Keratinocyte (primary cell): ENCODE data around the gene MICALL1. TPM values are rescaled to one million over a fixed set of nuclear protein-coding genes. Genes with fewer than 3 reads are reported as not detected.

Experiments
- DNase-seq: peaks from one replicate; pipeline ENCODE4 v3.0.0-alpha.2; 2011; ENCODE audit warnings: low read depth, missing footprints, low spot score
- FAIRE-seq: peaks from 2 replicates; lab custom pipeline; 2011; peaks lifted over from hg19 to GRCh38; lab: Jason Lieb, UNC
- H2AFZ ChIP-seq: 2 replicates; pipeline ENCODE4 v1.6.0; 2012; ENCODE audit warnings: low read length, control low read depth, inconsistent platforms; ENCODE audit not compliant: control insufficient read depth
- H3K27ac ChIP-seq: 2 replicates; pipeline ENCODE4 v1.5.1; 2011; ENCODE audit warnings: low read length; ENCODE audit not compliant: control insufficient read depth, insufficient read depth
- H3K27me3 ChIP-seq: 3 replicates; pipeline ENCODE4 v1.6.0; 2011; ENCODE audit warnings: low read length; ENCODE audit not compliant: control insufficient read depth, insufficient read depth; ENCODE audit errors: extremely low read depth
- H3K36me3 ChIP-seq, 2 experiments: 2 replicates in 1 of 2; 3 replicates in 1 of 2; pipeline ENCODE4 v1.5.1; 2011; ENCODE audit warnings: low read length in 2 of 2, mild to moderate bottlenecking in 1 of 2; ENCODE audit not compliant: control insufficient read depth in 2 of 2, insufficient read depth in 2 of 2; ENCODE audit errors: extremely low read depth in 1 of 2
- H3K4me1 ChIP-seq: 3 replicates; pipeline ENCODE4 v1.5.1; 2011; ENCODE audit warnings: low read length; ENCODE audit not compliant: control insufficient read depth, insufficient read depth; ENCODE audit errors: extremely low read depth
- H3K4me2 ChIP-seq: 3 replicates; pipeline ENCODE4 v1.6.0; 2011; ENCODE audit warnings: low read depth, low read length; ENCODE audit not compliant: control insufficient read depth, insufficient read depth; ENCODE audit errors: extremely low read depth
- H3K4me3 ChIP-seq, 3 experiments: fragments of 200-600 bp in 1 of 3; sonication (generic) in 1 of 3; 2 replicates in 2 of 3; 3 replicates in 1 of 3; pipeline ENCODE4 v1.5.1; 2011 to 2016; ENCODE audit warnings: low read length in 3 of 3, mild to moderate bottlenecking in 3 of 3, control low read depth in 2 of 3, inconsistent platforms in 1 of 3, low read depth in 1 of 3, mixed read lengths in 1 of 3, mixed run types in 1 of 3, moderate library complexity in 1 of 3; ENCODE audit not compliant: control insufficient read depth in 2 of 3, insufficient read depth in 2 of 3; ENCODE audit errors: extremely low read depth in 1 of 3
- H3K79me2 ChIP-seq: 2 replicates; pipeline ENCODE4 v1.6.0; 2012; ENCODE audit warnings: low read length; ENCODE audit not compliant: control insufficient read depth, insufficient read depth
- H3K9ac ChIP-seq: 3 replicates; pipeline ENCODE4 v1.6.0; 2011; ENCODE audit warnings: low read length; ENCODE audit not compliant: control insufficient read depth, insufficient read depth; ENCODE audit errors: extremely low read depth
- H3K9me1 ChIP-seq: 3 replicates; pipeline ENCODE4 v1.6.0; 2011; ENCODE audit warnings: low read length; ENCODE audit not compliant: control insufficient read depth, insufficient read depth; ENCODE audit errors: extremely low read depth
- H3K9me3 ChIP-seq: 2 replicates; pipeline ENCODE4 v1.5.1; 2012; ENCODE audit warnings: low read depth, low read length; ENCODE audit not compliant: control insufficient read depth
- H4K20me1 ChIP-seq: 3 replicates; pipeline ENCODE4 v1.6.0; 2011; ENCODE audit warnings: low read length; ENCODE audit not compliant: control insufficient read depth, insufficient read depth; ENCODE audit errors: extremely low read depth
- CTCF ChIP-seq, 3 experiments: IDR thresholded peaks in 1 of 3; conservative IDR thresholded peaks in 1 of 3; optimal IDR thresholded peaks in 1 of 3; 2 replicates in 2 of 3; 3 replicates in 1 of 3; pipeline versions ENCODE3 to v1.5.1; 2011; ENCODE audit warnings: low read length in 3 of 3, mild to moderate bottlenecking in 3 of 3, moderate library complexity in 2 of 3, control low read depth in 1 of 3, inconsistent platforms in 1 of 3; ENCODE audit not compliant: insufficient read depth in 2 of 3; ENCODE audit errors: extremely low read depth in 1 of 3
- EZH2 ChIP-seq: IDR thresholded peaks from one replicate; pipeline ENCODE4 v1.6.1; 2012; ENCODE audit warnings: inconsistent platforms, mild to moderate bottlenecking, low read length, moderate library complexity
- dilution Hi-C: fragments of 300-500 bp; cut with MboI; formaldehyde crosslinking; loops from one replicate; pipeline ENCODE4 v1.7.0; 2020; ENCODE audit warnings: low sequenced_read_pairs; ENCODE audit not compliant: extremely low pct_ligation_motif_present
- polyA plus RNA-seq, 5 experiments: library from polyadenylated mRNA; depleted of rRNA in 3 of 5; stranded (reverse) in 3 of 5; stranded (forward) in 1 of 5; unstranded in 1 of 5; fragments of >200 nt; gene quantifications; 1 replicate in 1 of 5; 2 replicates in 3 of 5; 3 replicates in 1 of 5; pipeline versions ENCODE4 v1.2.1 to v1.2.3, GENCODE V29; 2011 to 2012; ENCODE audit warnings: missing spikeins in 2 of 5, low read depth in 1 of 5, low replicate concordance in 1 of 5

MICALL1 gene
- polyA plus RNA-seq, 1 donor (not counting 4 experiments of a cell fraction or from before 2014, with no cell fraction given) = 42.8 TPM

DNA sequence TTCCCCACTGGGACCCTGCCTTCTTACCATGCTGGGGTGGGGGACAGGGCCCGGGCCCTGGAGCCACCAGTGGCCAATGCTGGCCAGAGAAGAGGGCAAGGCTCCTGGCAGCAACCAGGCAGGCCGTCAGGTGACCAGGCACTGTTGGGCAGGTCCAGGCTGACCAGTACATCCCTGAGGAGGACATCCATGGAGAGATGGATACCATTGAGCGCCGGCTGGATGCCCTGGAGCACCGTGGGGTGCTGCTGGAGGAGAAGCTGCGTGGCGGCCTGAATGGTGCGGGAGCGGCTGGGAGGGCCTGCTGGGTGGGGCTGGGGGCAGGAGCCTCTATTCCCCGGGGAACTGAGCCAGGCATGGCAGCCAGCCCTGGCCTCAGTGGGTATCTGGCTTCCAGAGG lies 26.3 kb downstream of the MICALL1 start:
- Histone ChIP-seq H3K27me3 (no peaks in the 10 kb centered on the region), H3K9ac (no peak overlapping the region), H3K79me2 (peaks cover 32% of the 10 kb centered on the region), H2AFZ (no peak overlapping the region), H3K4me2 (no peak overlapping the region), H3K4me1 (peaks cover 21% of the 10 kb centered on the region), H4K20me1 (peaks cover 39% of the 10 kb centered on the region), H3K9me3 (no peaks in the 10 kb centered on the region), H3K9me1 (peaks cover 5% of the 10 kb centered on the region), H3K27ac (no peak overlapping the region), H3K36me3 (peaks cover 46 to 55% of the 10 kb centered on the region in 2 experiments), H3K4me3 (no peak overlapping the region)
- DNase-seq (no peak), FAIRE-seq (no peak)
- dilution Hi-C loops = no loop called here
- TF ChIP-seq CTCF (optimal IDR thresholded peaks at IDR 0.05 in 1 of 3, IDR thresholded peaks at IDR 0.05 in 1 of 3, conservative IDR thresholded peaks at IDR 0.05 in 1 of 3; ENCODE audit: extremely low read depth in 1 of 3, insufficient read depth in 2 of 3, low read length in 3 of 3) (no peak), EZH2 (no peak)

DNA sequence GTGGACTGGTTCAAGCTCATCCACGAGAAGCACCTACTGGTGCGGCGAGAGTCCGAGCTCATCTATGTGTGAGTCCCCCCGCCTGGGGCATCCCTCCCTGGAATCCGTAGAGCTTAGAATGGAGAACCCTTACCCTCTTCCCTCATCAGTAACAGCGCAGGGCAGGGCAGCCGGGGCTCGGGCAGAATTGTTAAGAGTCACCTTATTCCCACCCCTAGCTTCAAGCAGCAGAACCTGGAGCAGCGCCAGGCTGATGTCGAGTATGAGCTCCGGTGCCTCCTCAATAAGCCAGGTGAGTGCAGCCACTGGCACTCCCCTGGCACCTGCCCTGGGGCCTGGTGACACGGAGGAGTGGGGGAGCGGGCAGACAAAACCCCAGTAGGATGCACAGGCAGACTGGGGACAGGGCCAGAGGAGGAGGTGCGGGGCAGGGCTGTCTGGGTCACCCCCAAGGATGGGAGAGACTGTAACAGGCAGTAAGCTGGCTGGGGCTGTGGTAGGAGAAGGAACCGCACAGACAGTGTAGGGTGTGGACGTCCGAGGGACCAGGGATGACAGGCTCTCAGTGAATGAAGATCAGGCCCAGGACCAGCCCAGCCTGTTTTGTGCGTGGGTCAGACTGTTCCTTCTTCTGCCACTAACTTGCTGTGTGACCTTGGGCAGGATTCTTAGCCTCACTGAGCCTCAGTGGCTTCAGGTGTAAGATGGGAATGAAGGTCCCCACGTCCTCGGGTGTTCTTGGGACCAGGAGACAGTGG lies 26.9 kb downstream of the MICALL1 start:
- peaks cover 34% of the 10 kb centered on the region for H3K79me2 ChIP-seq
- TF ChIP-seq CTCF (optimal IDR thresholded peaks at IDR 0.05 in 1 of 3, IDR thresholded peaks at IDR 0.05 in 1 of 3, conservative IDR thresholded peaks at IDR 0.05 in 1 of 3; ENCODE audit: extremely low read depth in 1 of 3, insufficient read depth in 2 of 3, low read length in 3 of 3) (no peak), EZH2 (no peak)
- no peak overlapping the region for H3K4me3 ChIP-seq
- dilution Hi-C loops = no loop called here
- peak overlapping the region; percentile 25 for H3K4me2 ChIP-seq
- H3K9me1 ChIP-seq = peaks cover 5% of the 10 kb centered on the region
- peak overlapping the region; percentile 46 for H3K27ac ChIP-seq
- H3K36me3 ChIP-seq = peaks cover 48 to 58% of the 10 kb centered on the region in 2 experiments
- H3K27me3 ChIP-seq = no peaks in the 10 kb centered on the region
- FAIRE-seq (peak; percentile 26), DNase-seq (no peak)
- H3K9ac ChIP-seq = no peak overlapping the region
- H3K9me3 ChIP-seq = no peaks in the 10 kb centered on the region
- peaks cover 21% of the 10 kb centered on the region for H3K4me1 ChIP-seq
- H4K20me1 ChIP-seq = peaks cover 39% of the 10 kb centered on the region
- H2AFZ ChIP-seq = no peak overlapping the region
